ENCODE data around the gene AGTRAP. TPM values are rescaled to one million over a fixed set of nuclear protein-coding genes. Genes with fewer than 3 reads are reported as not detected.

The AGTRAP gene
- total RNA-seq, 1 donor from 2014 or later: 76.7 TPM

GRCh38 chr1:11728126-11728806, 7.7 kb upstream of the AGTRAP start:
- H3K27me3 ChIP-seq (ENCODE audit: control insufficient read depth, insufficient read depth, low read length): peaks cover 3% of the 10 kb centered on the region
- TF ChIP-seq, protein P1, sequence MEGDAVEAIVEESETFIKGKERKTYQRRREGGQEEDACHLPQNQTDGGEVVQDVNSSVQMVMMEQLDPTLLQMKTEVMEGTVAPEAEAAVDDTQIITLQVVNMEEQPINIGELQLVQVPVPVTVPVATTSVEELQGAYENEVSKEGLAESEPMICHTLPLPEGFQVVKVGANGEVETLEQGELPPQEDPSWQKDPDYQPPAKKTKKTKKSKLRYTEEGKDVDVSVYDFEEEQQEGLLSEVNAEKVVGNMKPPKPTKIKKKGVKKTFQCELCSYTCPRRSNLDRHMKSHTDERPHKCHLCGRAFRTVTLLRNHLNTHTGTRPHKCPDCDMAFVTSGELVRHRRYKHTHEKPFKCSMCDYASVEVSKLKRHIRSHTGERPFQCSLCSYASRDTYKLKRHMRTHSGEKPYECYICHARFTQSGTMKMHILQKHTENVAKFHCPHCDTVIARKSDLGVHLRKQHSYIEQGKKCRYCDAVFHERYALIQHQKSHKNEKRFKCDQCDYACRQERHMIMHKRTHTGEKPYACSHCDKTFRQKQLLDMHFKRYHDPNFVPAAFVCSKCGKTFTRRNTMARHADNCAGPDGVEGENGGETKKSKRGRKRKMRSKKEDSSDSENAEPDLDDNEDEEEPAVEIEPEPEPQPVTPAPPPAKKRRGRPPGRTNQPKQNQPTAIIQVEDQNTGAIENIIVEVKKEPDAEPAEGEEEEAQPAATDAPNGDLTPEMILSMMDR (IDR thresholded peaks at IDR 0.05; ENCODE audit: insufficient read depth, low read length, poor library complexity, severe bottlenecking): no peak
- H3K36me3 ChIP-seq (ENCODE audit: control insufficient read depth, insufficient read depth, low read length): no peaks in the 10 kb centered on the region
- H3K4me3 ChIP-seq (ENCODE audit: low read depth, low read length): no peak overlapping the region
- no peak for DNase-seq (ENCODE audit: low read depth)

DNA sequence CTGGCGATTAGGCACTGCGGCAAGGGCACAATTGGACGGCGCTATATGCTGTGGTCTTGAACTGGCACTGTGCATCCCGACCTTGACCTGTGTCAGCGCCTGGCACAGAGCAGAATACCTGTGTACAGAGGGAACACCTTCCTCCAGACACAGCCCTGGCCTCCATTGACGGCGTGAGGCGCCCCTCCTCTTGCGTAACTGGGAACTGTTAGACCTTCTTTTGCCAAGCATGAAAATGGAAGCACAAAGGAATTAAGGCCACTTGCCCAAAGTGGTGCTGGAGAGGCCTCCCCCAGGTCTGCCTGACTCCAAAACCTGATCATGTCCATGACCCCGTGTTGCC, 6.8 kb upstream of the AGTRAP start:
- Histone ChIP-seq H3K27me3 (ENCODE audit: control insufficient read depth, insufficient read depth, low read length) (peaks cover 3% of the 10 kb centered on the region), H3K36me3 (ENCODE audit: control insufficient read depth, insufficient read depth, low read length) (no peaks in the 10 kb centered on the region), H3K4me3 (ENCODE audit: low read depth, low read length) (no peak overlapping the region)
- no peak for DNase-seq (ENCODE audit: low read depth)
- TF ChIP-seq, protein P1 (IDR thresholded peaks at IDR 0.05; ENCODE audit: insufficient read depth, low read length, poor library complexity, severe bottlenecking): no peak

DNA sequence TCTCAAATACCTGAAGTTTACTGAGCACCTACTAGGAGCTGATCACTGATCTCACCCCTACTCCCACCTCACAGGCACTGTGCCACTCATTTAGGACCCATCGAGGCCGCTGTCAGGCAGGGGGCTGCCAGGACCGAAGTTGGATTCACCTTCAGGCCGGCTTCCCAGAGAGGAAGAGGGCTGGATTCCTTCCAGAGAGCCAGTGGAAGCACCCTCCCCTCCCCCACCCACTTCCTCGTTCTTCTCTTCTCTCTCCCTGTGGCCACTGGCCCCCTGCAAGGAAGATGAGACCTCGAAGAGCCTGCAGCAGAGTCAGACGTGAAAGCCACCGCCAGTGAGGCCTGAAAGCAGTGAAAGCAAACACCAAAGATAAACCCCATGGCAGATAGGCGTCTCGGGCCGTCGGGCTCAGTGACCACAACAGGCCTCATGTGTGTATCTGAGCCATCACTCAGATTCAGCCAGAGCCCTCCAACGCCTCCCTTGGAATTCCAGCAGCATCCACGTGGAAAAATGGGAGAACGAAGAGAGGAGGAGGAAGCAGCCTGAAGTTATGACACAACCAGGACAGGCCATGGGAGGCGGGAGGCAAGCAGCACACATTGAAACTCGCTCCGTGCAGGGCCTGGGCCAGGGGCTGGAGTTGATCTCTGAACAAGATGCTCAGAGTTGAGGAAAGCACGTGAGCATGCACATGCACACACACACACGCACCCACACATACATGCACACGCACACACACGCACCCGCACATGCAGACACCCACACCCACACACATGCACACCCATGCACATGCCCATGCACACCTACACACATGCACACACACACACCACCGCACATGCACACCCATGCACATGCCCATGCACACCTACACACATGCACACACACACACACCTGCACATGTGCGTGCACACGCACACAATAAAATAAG, 6.2 kb upstream of the AGTRAP start:
- no peak for DNase-seq (ENCODE audit: low read depth)
- Histone ChIP-seq H3K27me3 (ENCODE audit: control insufficient read depth, insufficient read depth, low read length) (peaks cover 3% of the 10 kb centered on the region), H3K36me3 (ENCODE audit: control insufficient read depth, insufficient read depth, low read length) (no peaks in the 10 kb centered on the region), H3K4me3 (ENCODE audit: low read depth, low read length) (no peak overlapping the region)
- TF ChIP-seq, protein P1 (IDR thresholded peaks at IDR 0.05; ENCODE audit: insufficient read depth, low read length, poor library complexity, severe bottlenecking): no peak

GRCh38 chr1:11730429-11730891, 5.5 kb upstream of the AGTRAP start:
- Histone ChIP-seq H3K36me3 (ENCODE audit: control insufficient read depth, insufficient read depth, low read length) (no peaks in the 10 kb centered on the region), H3K27me3 (ENCODE audit: control insufficient read depth, insufficient read depth, low read length) (peaks cover under 1% of the 10 kb centered on the region), H3K4me3 (ENCODE audit: low read depth, low read length) (no peak overlapping the region)
- DNase-seq (ENCODE audit: low read depth): no peak
- TF ChIP-seq, protein P1 (IDR thresholded peaks at IDR 0.05; ENCODE audit: insufficient read depth, low read length, poor library complexity, severe bottlenecking): no peak

DNA sequence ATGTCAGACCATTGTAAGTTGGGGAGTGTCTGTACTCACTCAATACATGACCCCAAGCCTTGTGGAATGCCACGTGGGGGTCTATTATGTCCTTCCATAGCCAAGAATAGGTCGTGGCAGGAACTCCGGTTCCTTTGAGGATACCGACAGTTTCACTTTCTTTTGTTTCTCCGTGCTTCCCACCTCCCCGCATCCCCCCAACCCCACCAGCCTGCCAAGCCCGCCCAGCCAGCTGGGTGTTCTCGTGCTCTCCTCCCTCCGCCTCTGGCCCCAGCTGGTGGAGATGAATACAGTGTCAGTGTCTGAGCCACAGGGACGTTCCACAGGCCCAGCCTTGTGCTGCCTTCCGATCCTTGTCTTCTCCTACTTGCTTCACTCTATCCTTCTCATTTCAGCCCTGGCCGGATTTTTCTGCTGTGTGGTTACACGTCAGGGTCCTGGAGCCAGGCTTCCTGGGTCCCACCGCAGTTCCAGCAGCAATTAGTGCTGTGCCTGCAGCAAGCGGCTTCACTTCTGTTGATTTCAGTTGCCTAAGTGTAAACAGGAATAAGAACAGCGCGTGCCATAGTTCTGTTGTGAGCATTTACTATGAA, 4.1 kb upstream of the AGTRAP start:
- Histone ChIP-seq H3K27me3 (ENCODE audit: control insufficient read depth, insufficient read depth, low read length) (no peaks in the 10 kb centered on the region), H3K4me3 (ENCODE audit: low read depth, low read length) (peak overlapping the region; percentile 15), H3K36me3 (ENCODE audit: control insufficient read depth, insufficient read depth, low read length) (no peaks in the 10 kb centered on the region)
- no peak for DNase-seq (ENCODE audit: low read depth)
- TF ChIP-seq, protein P1 (IDR thresholded peaks at IDR 0.05; ENCODE audit: insufficient read depth, low read length, poor library complexity, severe bottlenecking): no peak
